NB4 (cell line): ENCODE results near the gene PIK3R4.

Experiments
- CTCF ChIP-seq: IDR thresholded peaks from one replicate; pipeline ENCODE4 v1.5.1; 2012; ENCODE audit warnings: low read depth, low read length
- MYC ChIP-seq: IDR thresholded peaks from 2 replicates; pipeline ENCODE4 v1.6.1; 2011; ENCODE audit warnings: low read depth, low read length
- POLR2A ChIP-seq: IDR thresholded peaks from 2 replicates; pipeline ENCODE4 v1.6.1; 2011; ENCODE audit warnings: mild to moderate bottlenecking; ENCODE audit not compliant: insufficient read length; ENCODE audit errors: extremely low read depth

- TF ChIP-seq CTCF, result no peak
- no peak for TF ChIP-seq MYC
- TF ChIP-seq POLR2A, result no peak
These were observed 11.1 kb upstream of the PIK3R4 start for GRCh38 chr3:130757611-130758150.
